ENCODE results near the gene MCRS1.
"Not testable (repeated sequence)": the region's sequence is repeated elsewhere in the genome, so short reads cannot be mapped to it uniquely, and the experiment has no call there.

Gene MCRS1

DNA sequence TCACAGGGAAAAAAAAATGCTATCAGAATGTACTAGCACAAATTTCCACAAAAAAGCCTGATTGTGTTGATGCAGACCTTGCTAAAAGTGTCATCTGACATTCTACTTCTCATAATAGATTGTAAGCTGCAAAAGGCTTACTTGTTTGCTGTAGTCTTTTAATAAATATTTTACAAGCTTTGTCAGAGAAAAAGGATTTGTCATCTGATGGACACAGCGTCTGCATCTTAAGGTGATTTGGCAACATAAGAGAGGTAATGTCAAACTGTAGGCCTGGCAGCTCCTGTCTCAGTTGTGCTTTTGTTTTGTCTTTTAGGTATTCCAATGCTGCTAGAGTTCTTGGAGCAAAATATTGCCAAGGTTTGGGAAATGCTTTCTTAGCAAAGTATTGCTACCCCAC lies 55.4 kb downstream of the MCRS1 start:
- DNase-seq: no peak

DNA sequence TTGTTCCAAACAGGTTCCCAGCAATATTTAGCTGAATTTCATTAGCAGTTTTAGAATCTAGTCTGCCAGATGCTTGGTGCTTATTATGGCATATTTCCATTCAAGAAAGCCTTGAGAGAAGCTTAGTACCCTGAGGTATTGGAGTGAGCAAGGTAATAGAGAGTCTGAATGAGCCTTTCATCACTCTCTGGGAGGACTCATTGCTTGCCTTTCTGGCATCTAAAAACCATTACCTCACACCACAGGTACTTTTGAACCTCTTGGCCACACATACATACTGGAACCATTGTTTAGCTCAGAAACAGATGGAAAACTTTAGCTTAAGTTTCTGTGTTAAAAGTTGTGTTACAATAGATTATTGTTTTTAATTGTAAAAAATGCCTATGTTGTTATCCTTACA lies 56.5 kb downstream of the MCRS1 start:
- DNase-seq: no peak

DNA sequence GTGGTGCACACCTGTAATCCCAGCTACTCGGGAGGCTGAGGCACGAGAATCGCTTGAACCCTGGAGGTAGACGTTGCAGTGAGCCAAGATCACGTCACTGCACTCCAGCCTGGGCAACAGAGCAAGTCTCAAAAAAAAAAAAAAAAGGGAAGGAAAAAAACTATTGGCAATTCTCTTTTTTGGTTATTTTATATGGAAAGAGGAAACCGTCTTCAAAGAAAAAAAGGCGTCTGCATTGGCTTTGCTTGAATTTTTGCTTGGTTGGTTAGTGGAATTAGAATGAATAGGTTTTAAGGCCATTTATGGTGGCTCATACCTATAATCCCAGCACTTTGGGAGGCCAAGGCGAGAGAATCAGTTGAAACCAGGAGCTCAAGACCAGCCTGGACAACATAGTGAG lies 58.3 kb downstream of the MCRS1 start:
- DNase-seq: not testable (repeated sequence)

Measured in activated CD4-positive, alpha-beta T cell treated with anti-CD3 and anti-CD28 coated beads, Interleukin-10, Interleukin-2, amounts not matched to agents 100 ng/mL and 50 ng/mL, durations not matched to agents 16 hours and 8 hours (primary cell).